Neuron (in vitro differentiated cells): ENCODE data around the gene ABCE1.
A peak's percentile ranks its signal among the peaks of the same experiment; 100 is the strongest.

Experiments used
- H2AFZ ChIP-seq: one replicate; pipeline ENCODE4 v1.6.1; 2013; ENCODE audit warnings: low read depth, mild to moderate bottlenecking, inconsistent platforms, low read length, moderate library complexity
- H3K27me3 ChIP-seq: one replicate; pipeline ENCODE4 v1.6.1; 2013; ENCODE audit warnings: low read length; ENCODE audit not compliant: insufficient read depth
- H3K36me3 ChIP-seq: one replicate; pipeline ENCODE4 v1.6.1; 2013; ENCODE audit warnings: low read length; ENCODE audit not compliant: insufficient read depth
- H3K4me1 ChIP-seq: one replicate; pipeline ENCODE4 v1.6.1; 2013; ENCODE audit warnings: low read length; ENCODE audit not compliant: insufficient read depth
- H3K4me3 ChIP-seq: 2 replicates; pipeline ENCODE4 v1.5.1; 2013; ENCODE audit warnings: mild to moderate bottlenecking, low read length, moderate library complexity
- H3K9me3 ChIP-seq: one replicate; pipeline ENCODE4 v1.6.1; 2013; ENCODE audit warnings: low read length

Gene ABCE1

GRCh38 chr4:145081756-145082155 lies 16.4 kb upstream of the ABCE1 start:
- Histone ChIP-seq H3K27me3 (no peaks in the 10 kb centered on the region), H3K36me3 (peaks cover 30% of the 10 kb centered on the region), H3K4me1 (no peaks in the 10 kb centered on the region), H3K9me3 (peaks cover 14% of the 10 kb centered on the region), H2AFZ (no peak overlapping the region), H3K4me3 (no peak overlapping the region)

- H3K4me3 ChIP-seq: no peak overlapping the region
- no peaks in the 10 kb centered on the region for H3K4me1 ChIP-seq
- H3K9me3 ChIP-seq: peaks cover 4% of the 10 kb centered on the region
- H3K36me3 ChIP-seq: peaks cover 37% of the 10 kb centered on the region
- H3K27me3 ChIP-seq: no peaks in the 10 kb centered on the region
- H2AFZ ChIP-seq: no peak overlapping the region
Observed at GRCh38 chr4:145083891-145084605, 14.1 kb upstream of the ABCE1 start.

DNA sequence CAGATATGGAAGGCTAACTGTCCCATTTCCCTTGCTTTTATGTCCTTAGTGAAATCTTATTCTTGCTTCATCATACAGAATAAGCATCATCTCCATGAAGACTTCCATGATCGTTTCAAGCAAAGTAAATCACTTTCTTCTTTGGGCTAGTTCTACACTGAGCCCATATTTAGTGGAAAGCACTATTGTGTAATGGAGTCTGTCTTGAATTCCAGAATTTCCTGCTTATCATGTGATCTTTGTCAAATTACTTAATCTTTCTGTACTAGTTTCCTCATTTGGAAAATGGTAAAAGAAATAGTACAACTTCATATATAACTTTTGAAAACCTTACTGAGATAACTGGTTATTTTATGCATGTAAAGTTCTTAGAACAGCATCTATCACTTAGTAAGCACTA lies 7.7 kb upstream of the ABCE1 start:
- Histone ChIP-seq H3K4me1 (no peaks in the 10 kb centered on the region), H3K9me3 (peaks cover 9% of the 10 kb centered on the region), H3K27me3 (no peaks in the 10 kb centered on the region), H3K4me3 (no peak overlapping the region), H3K36me3 (peaks cover 71% of the 10 kb centered on the region), H2AFZ (no peak overlapping the region)

GRCh38 chr4:145093638-145094037 lies 4.5 kb upstream of the ABCE1 start:
- Histone ChIP-seq H3K4me1 (peaks cover 9% of the 10 kb centered on the region), H3K4me3 (no peak overlapping the region), H2AFZ (no peak overlapping the region), H3K27me3 (no peaks in the 10 kb centered on the region), H3K9me3 (peaks cover 10% of the 10 kb centered on the region), H3K36me3 (peaks cover 65% of the 10 kb centered on the region)

DNA sequence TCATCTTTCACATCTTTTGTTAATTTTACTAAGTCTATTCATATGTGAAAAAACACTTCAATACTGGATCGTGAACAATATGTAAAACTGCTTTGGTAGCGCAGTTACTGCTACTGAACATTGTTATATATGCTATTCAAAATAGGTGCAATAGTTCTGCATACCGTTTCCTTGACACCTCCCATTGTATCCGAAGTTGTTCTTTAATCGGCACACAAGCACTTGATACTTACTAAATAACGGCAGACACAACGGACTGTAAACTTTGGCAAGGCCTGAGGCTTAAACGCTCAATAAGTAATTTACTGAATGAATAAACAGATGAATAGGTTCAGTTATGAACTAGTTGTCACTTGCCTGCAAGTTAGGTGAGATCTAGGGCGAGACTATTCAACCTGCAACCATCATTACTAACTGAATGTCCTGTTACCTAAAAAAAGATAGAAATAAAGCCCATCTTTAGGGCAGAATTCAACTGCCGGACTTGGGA lies 735 bp upstream of the ABCE1 start:
- no peaks in the 10 kb centered on the region for H3K27me3 ChIP-seq
- peaks cover 10% of the 10 kb centered on the region for H3K9me3 ChIP-seq
- peaks cover 34% of the 10 kb centered on the region for H3K36me3 ChIP-seq
- peak overlapping the region; percentile 79 for H3K4me3 ChIP-seq
- H2AFZ ChIP-seq: peak overlapping the region; percentile 33
- peaks cover 19% of the 10 kb centered on the region for H3K4me1 ChIP-seq

DNA sequence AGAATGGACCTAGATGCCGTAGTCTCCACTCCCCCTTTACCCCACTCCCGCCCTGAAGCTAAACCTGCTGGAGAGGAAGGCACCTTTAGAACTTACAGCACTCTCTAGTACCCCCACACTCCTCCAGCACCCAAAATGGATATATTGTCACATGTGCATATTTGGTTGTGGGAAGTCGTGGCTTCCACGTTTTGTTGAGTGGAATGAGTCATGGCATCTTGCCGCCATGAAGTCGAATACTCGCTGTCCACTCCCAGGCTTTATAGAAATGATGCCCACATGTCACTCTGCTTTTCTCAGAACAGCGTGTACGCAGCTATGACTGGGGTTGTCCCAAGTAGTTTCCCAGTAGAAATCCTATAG lies 545 bp downstream of the ABCE1 start:
- Histone ChIP-seq H3K27me3 (no peaks in the 10 kb centered on the region), H3K9me3 (peaks cover 10% of the 10 kb centered on the region), H3K4me3 (peak overlapping the region; percentile 79), H3K36me3 (peaks cover 23% of the 10 kb centered on the region), H2AFZ (peak overlapping the region; percentile 33), H3K4me1 (peaks cover 19% of the 10 kb centered on the region)

DNA sequence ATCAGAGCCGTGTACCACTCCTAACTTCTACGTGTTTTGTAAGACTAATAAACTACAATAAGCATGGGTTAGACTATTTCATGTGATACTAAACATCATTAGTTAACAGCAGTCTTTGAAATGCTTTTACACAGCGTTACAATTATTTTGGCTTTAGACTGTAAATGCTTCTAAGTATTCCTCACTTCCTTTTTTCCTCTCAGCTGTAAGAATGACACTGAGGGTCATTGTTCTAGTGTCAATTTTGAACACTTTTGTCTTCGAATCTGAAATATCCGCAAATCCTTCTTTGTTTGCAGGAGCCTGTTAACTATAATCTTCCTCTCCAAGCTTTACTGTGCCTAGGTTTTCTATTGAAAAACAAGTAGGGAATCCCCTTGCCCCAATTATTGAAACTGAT lies 1.5 kb downstream of the ABCE1 start:
- no peak overlapping the region for H2AFZ ChIP-seq
- H3K9me3 ChIP-seq: peaks cover 4% of the 10 kb centered on the region
- peak overlapping the region; percentile 79 for H3K4me3 ChIP-seq
- no peaks in the 10 kb centered on the region for H3K27me3 ChIP-seq
- peaks cover 19% of the 10 kb centered on the region for H3K4me1 ChIP-seq
- H3K36me3 ChIP-seq: peaks cover 20% of the 10 kb centered on the region

DNA sequence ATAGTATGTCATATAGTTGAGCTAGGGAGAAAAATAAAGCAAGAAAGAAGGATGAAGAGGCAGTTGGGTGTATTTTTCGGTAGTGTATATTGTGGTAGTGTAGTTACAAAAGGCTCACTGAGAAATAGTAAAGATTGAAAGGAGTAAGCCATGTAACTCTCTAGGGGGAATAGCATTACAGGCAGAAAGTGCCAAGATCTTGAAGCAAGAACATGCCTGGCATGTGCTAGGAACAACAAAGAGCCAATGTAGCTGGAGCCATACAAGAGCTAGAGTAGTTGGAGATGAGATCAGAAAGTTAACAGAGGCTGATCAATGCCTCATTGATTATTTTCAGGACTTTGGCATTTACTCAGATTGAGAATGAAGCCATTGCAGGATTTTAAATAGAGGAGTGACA lies 3.0 kb downstream of the ABCE1 start:
- Histone ChIP-seq H3K9me3 (no peaks in the 10 kb centered on the region), H3K27me3 (no peaks in the 10 kb centered on the region), H3K4me3 (no peak overlapping the region), H3K4me1 (peaks cover 19% of the 10 kb centered on the region), H3K36me3 (peaks cover 19% of the 10 kb centered on the region), H2AFZ (no peak overlapping the region)

DNA sequence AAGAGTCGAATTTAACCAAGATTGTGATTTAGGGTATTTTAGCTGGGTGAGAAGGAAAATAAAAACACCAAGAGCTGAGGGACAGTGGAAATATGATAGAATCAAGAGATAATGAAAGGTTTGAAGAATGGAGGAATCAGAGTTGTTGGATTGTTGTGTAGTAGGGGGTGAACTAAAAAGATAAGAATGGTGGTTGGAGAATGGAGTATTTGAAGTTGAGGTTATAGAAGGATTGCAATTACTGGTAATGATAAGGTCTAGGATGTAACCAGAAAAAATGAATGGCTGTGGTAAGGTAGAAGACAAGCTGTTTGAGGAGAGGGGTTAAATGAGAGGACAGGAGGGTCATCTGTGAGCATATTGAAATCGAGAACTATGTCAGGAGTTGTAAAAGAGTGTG lies 4.5 kb downstream of the ABCE1 start:
- H3K36me3 ChIP-seq: peaks cover 34% of the 10 kb centered on the region
- no peaks in the 10 kb centered on the region for H3K27me3 ChIP-seq
- H3K4me3 ChIP-seq: no peak overlapping the region

DNA sequence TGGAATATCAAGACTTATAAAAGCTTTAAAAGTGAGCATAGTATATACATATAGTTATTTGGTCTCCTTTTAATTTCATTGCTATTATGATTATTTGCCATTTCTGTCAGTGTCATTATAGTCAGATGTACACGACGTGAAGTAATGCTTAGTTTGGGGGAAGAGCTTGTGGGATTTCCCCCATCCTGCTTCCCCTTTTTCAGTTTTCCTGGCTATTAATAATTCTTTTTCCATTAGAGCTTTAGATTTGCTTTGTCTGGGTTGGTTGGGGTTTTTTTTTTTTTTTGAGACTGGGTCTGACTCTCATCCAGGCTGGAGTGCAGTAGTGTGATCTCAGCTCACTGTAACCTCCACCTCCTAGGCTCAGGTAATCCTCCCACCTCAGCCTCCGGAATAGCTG lies 5.4 kb downstream of the ABCE1 start:
- H3K27me3 ChIP-seq: no peaks in the 10 kb centered on the region
- H3K9me3 ChIP-seq: no peaks in the 10 kb centered on the region
- no peak overlapping the region for H2AFZ ChIP-seq
- no peak overlapping the region for H3K4me3 ChIP-seq
- peaks cover 10% of the 10 kb centered on the region for H3K4me1 ChIP-seq
- peaks cover 42% of the 10 kb centered on the region for H3K36me3 ChIP-seq

More for the DNA sequence above, 4.5 kb downstream of the ABCE1 start:
- Histone ChIP-seq H3K4me1 (peaks cover 10% of the 10 kb centered on the region), H2AFZ (no peak overlapping the region), H3K9me3 (no peaks in the 10 kb centered on the region)

- no peaks in the 10 kb centered on the region for H3K9me3 ChIP-seq
- no peaks in the 10 kb centered on the region for H3K4me1 ChIP-seq
- H3K27me3 ChIP-seq: no peaks in the 10 kb centered on the region
- H3K36me3 ChIP-seq: peaks cover 73% of the 10 kb centered on the region
- no peak overlapping the region for H3K4me3 ChIP-seq
- no peak overlapping the region for H2AFZ ChIP-seq
Observed at GRCh38 chr4:145107126-145107525, 9.0 kb downstream of the ABCE1 start.

DNA sequence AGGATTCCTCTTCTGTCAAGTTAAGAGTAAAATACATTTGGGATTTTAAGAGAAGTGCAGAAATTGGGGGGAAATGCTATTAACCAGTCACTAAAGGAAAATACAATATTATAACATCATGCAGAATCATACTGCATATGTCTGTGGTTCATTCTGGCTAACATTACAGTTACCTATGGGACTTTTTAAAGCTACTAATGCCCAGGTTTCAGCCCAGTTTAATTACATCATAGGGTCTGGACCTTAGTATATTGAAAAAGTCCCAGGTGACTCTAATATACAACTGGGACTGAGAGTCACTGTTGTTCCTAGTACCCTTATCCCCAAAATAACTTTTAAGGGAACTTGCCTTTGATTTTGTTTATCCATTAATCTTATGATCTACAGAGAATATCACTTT lies 10.0 kb downstream of the ABCE1 start:
- Histone ChIP-seq H3K4me3 (no peak overlapping the region), H3K36me3 (peaks cover 83% of the 10 kb centered on the region), H3K4me1 (no peaks in the 10 kb centered on the region), H2AFZ (no peak overlapping the region), H3K9me3 (no peaks in the 10 kb centered on the region), H3K27me3 (no peaks in the 10 kb centered on the region)

DNA sequence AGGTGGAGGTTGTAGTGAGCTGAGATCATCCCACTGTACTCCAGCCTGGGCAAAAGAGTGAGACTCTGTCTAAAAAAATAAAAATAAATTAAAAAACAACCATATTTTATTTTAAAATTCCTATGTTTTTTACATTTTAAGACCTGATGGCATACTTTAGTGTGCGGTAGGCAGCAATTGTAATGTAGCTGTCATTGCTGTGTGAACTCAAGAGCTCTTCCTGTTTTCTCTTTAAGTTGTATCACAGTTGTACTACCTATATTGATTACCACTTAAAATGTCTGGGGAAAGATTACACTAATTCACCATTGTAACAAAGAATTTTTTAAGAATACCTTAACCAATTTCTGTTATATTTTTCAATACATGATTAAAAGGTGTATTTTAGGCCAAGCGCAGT lies 27.3 kb downstream of the ABCE1 start:
- Histone ChIP-seq H3K4me1 (no peaks in the 10 kb centered on the region), H3K36me3 (peaks cover 73% of the 10 kb centered on the region), H3K4me3 (no peak overlapping the region), H3K27me3 (no peaks in the 10 kb centered on the region), H3K9me3 (no peaks in the 10 kb centered on the region), H2AFZ (no peak overlapping the region)

DNA sequence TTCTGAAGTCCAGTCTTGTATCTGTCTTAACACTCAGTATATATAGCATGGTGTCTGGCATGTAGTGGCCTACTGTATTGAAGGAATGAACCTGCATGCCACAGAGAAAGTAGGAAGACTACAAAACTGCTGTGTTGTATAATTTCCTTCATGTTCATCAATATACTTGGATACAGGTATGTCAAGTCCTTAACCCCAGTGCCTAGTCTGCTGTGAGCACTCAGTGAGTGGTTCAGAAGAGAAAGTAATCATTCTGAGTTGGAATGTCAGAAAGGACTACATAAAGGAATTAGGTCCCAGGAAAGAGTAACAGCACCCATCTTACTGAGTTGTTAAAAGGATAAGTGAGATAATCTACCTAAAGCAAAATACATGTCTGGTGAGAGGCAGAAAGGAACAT lies 32.0 kb downstream of the ABCE1 start:
- no peaks in the 10 kb centered on the region for H3K4me1 ChIP-seq
- no peak overlapping the region for H3K4me3 ChIP-seq
- no peaks in the 10 kb centered on the region for H3K27me3 ChIP-seq
- no peak overlapping the region for H2AFZ ChIP-seq
- no peaks in the 10 kb centered on the region for H3K9me3 ChIP-seq
- H3K36me3 ChIP-seq: peaks cover 47% of the 10 kb centered on the region
